ENCODE measurements around the gene ERN1. TPM values are rescaled to one million over a fixed set of nuclear protein-coding genes. Genes with fewer than 3 reads are reported as not detected.
"Not testable (repeated sequence)": the region's sequence is repeated elsewhere in the genome, so short reads cannot be mapped to it uniquely, and the experiment has no call there.

The ERN1 gene
- total RNA-seq, 2 experiments from 2014 or later: 45.3 to 47.7 TPM

GRCh38 chr17:64020056-64020766, 109.7 kb downstream of the ERN1 start, which contains the start of gene ICAM2:
TSS of gene ICAM2 (minus strand) at chr17:64020633. CDS start at chr17:64006691, 13,942 bp downstream.
- Mint-ChIP-seq H3K27me3 (no peaks in the 10 kb centered on the region), H3K4me3 (peak within 1 kb of the TSS; percentile 93), H3K9me3 (no peaks in the 10 kb centered on the region), H3K36me3 (peaks cover 2% of the 10 kb centered on the region), H3K27ac (peak within 1 kb of the TSS; percentile 98), H3K4me1 (ENCODE audit: low read depth) (peaks cover 64% of the 10 kb centered on the region)
- ChIA-PET POLR2A (interaction anchor here (0.6 to 7.5 kb wide), 20 partner anchors 8 to 1101 kb away, joined by 3 to 85 read pairs (median 4); partner anchors contain the start of genes CD79B, ERN1 and TEX2), CTCF (interaction anchor here (0.6 to 14.4 kb wide), 13 partner anchors 8 to 637 kb away, joined by 3 to 583 read pairs (median 4); partner anchors contain the start of genes ERN1 and GH1)
- DNase-seq: peak; percentile 95
- intact Hi-C loops (cut with micrococcal nuclease): loop anchor here (1.0 to 10.0 kb wide), 3 partner anchors 245 to 485 kb away; partner anchors contain the start of genes STRADA and TEX2

DNA sequence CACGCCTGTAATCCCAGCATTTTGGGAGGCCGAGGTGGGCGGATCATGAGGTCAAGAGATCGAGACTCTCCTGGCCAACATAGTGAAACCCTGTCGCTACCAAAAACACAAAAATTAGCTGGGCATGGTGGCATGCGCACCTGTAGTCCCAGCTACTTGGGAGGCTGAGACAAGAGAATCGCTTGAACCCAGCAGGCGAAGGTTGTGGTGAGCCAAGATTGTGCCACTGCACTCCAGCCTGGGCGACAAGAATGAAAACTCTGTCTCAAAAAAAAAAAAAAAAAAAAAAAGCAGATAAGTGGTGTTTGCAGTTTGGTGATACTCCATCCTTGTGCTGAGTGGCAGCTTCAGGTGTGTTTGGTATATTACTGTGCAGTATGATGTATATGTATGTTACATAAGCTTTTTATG, 110.4 kb downstream of the ERN1 start:
- Mint-ChIP-seq H3K4me3 (peak overlapping the region; percentile 93), H3K27ac (peak overlapping the region; percentile 98), H3K4me1 (ENCODE audit: low read depth) (peaks cover 64% of the 10 kb centered on the region)
- DNase-seq: peak; percentile 32
- H3K36me3 Mint-ChIP-seq, H3K9me3 Mint-ChIP-seq, H3K27me3 Mint-ChIP-seq: not testable (repeated sequence)
- ChIA-PET POLR2A (interaction anchor here (0.9 to 7.5 kb wide), 13 partner anchors 9 to 486 kb away, joined by 3 to 85 read pairs (median 5); partner anchors contain the start of genes ERN1 and TEX2), CTCF (interaction anchor here (0.7 to 14.4 kb wide), 10 partner anchors 9 to 126 kb away, joined by 4 to 583 read pairs (median 5); partner anchors contain the start of genes ERN1 and GH1)
- intact Hi-C loops (cut with micrococcal nuclease): loop anchor here (5.0 kb wide), 1 partner anchor 177 kb away; the partner anchor contains the start of gene SMARCD2

- intact Hi-C loops (cut with micrococcal nuclease): loop anchor here (5.0 kb wide), 1 partner anchor 175 kb away; the partner anchor contains the start of gene SMARCD2
- Mint-ChIP-seq H3K36me3 (peaks cover 4% of the 10 kb centered on the region), H3K27me3 (no peaks in the 10 kb centered on the region), H3K9me3 (no peaks in the 10 kb centered on the region), H3K27ac (peak overlapping the region; percentile 85), H3K4me1 (ENCODE audit: low read depth) (peaks cover 58% of the 10 kb centered on the region), H3K4me3 (peak overlapping the region; percentile 81)
- POLR2A ChIA-PET: interaction anchor here (1.1 to 2.6 kb wide), 4 partner anchors 11 to 128 kb away, joined by 3 to 17 read pairs (median 5); partner anchors contain the start of gene ERN1
- DNase-seq: no peak
- CTCF ChIA-PET: interaction anchor here (0.7 to 5.2 kb wide), 17 partner anchors 8 to 176 kb away, joined by 3 to 54 read pairs (median 6); no protein-coding TSS in a partner anchor
Measured at GRCh38 chr17:64017381-64017980, 112.5 kb downstream of the ERN1 start.

DNA sequence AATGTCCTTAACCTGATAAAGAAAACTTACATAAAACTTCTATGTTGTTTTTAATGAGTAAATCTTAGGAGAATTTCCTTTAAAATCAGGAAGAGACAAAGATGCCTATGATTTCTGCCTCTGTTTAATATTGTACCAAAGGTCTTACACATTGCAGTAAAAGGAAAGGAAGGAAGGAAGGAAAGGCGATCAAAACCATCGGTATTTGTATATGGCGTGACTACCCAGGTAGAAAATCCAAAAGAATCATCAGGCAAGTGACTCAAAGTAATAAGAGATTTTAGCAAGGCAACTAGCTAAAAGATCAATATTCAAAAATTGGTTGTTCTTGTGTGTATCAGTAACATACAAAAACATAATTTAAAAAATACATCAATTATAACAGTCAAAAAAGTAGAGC, 113.0 kb downstream of the ERN1 start:
- peak overlapping the region; percentile 85 for H3K27ac Mint-ChIP-seq
- peak overlapping the region; percentile 69 for H3K4me3 Mint-ChIP-seq
- H3K27me3 Mint-ChIP-seq: no peaks in the 10 kb centered on the region
- H3K36me3 Mint-ChIP-seq: peaks cover 4% of the 10 kb centered on the region
- intact Hi-C loops (cut with micrococcal nuclease): loop anchor here (1.0 to 5.0 kb wide), 2 partner anchors 65 to 175 kb away; partner anchors contain the start of gene SMARCD2
- ChIA-PET CTCF (interaction anchor here (0.7 to 5.2 kb wide), 19 partner anchors 8 to 177 kb away, joined by 3 to 54 read pairs (median 5); no protein-coding TSS in a partner anchor), POLR2A (interaction anchor here (1.2 to 2.6 kb wide), 4 partner anchors 9 to 129 kb away, joined by 3 to 17 read pairs (median 6); partner anchors contain the start of gene ERN1)
- peaks cover 54% of the 10 kb centered on the region for H3K4me1 Mint-ChIP-seq (ENCODE audit: low read depth)
- H3K9me3 Mint-ChIP-seq: no peaks in the 10 kb centered on the region
- DNase-seq: no peak

DNA sequence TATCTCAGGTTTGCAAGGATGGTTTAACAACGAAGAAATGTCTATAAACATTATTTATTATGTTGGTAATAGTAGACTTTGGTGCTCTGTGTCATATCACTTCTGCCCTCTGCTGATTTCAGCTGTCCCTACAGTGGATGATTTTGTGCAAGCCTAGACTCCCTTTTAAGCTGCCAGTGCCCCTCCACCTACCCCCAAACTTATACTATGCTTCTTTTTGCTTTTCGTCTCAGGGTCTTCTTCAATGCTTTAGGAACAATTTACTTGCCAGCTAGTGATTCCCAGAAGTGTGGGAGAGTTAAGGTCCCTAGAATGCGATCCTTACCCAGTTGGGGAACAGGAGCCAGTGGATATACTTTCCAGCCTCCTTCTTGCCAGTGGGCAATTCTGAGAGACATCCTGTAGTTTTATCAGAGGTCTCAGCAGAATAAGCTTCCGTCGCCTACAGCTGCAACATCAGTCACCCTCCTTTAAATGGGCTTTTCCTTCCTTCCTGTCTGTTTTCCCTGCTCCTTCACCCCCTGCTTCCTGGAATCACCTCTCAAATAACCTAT, 113.6 kb downstream of the ERN1 start:
- peaks cover 57% of the 10 kb centered on the region for H3K4me1 Mint-ChIP-seq (ENCODE audit: low read depth)

DNA sequence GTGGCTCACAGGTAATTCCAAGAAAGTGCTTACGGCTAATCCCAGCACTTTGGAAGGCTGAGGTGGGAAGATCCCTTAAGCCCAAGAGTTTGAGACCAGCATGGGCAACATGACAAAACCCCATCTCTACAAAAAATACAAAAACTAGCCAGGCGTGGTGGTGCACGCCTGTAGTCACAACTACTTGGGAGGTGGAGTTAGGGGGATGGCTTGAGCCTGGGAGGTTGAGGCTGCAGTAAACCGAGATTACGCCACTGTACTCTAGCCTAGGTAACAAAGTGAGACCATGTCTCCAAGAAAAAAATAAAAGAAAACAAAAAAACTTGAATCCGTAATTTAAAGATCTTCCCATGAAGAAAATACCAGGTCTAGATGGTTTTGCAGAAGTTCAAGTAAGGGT, 114.5 kb downstream of the ERN1 start:
- POLR2A ChIA-PET: interaction anchor here (2.6 kb wide), 1 partner anchor 115 kb away, joined by 17 read pairs; the partner anchor contains the start of gene ERN1
- Mint-ChIP-seq H3K9me3 (no peaks in the 10 kb centered on the region), H3K27me3 (no peaks in the 10 kb centered on the region), H3K4me3 (peak overlapping the region; percentile 75), H3K27ac (peak overlapping the region; percentile 85), H3K4me1 (ENCODE audit: low read depth) (peaks cover 60% of the 10 kb centered on the region), H3K36me3 (peaks cover 14% of the 10 kb centered on the region)
- no peak for DNase-seq
- intact Hi-C loops (cut with micrococcal nuclease): loop anchor here (5.0 kb wide), 1 partner anchor 173 kb away; the partner anchor contains the start of gene SMARCD2
- CTCF ChIA-PET: no interaction called here

More for the DNA sequence above, 113.6 kb downstream of the ERN1 start:
- ChIA-PET CTCF (interaction anchor here (0.9 to 5.2 kb wide), 16 partner anchors 9 to 137 kb away, joined by 3 to 54 read pairs (median 6); no protein-coding TSS in a partner anchor), POLR2A (interaction anchor here (1.2 to 2.6 kb wide), 4 partner anchors 9 to 129 kb away, joined by 3 to 17 read pairs (median 6); partner anchors contain the start of gene ERN1)
- H3K36me3 Mint-ChIP-seq: peaks cover 9% of the 10 kb centered on the region
- intact Hi-C loops (cut with micrococcal nuclease): loop anchor here (1.0 to 5.0 kb wide), 2 partner anchors 66 to 174 kb away; partner anchors contain the start of gene SMARCD2
- peak overlapping the region; percentile 85 for H3K27ac Mint-ChIP-seq
- H3K4me3 Mint-ChIP-seq: peak overlapping the region; percentile 69
- no peak for DNase-seq
- H3K9me3 Mint-ChIP-seq: no peaks in the 10 kb centered on the region
- H3K27me3 Mint-ChIP-seq: no peaks in the 10 kb centered on the region

DNA sequence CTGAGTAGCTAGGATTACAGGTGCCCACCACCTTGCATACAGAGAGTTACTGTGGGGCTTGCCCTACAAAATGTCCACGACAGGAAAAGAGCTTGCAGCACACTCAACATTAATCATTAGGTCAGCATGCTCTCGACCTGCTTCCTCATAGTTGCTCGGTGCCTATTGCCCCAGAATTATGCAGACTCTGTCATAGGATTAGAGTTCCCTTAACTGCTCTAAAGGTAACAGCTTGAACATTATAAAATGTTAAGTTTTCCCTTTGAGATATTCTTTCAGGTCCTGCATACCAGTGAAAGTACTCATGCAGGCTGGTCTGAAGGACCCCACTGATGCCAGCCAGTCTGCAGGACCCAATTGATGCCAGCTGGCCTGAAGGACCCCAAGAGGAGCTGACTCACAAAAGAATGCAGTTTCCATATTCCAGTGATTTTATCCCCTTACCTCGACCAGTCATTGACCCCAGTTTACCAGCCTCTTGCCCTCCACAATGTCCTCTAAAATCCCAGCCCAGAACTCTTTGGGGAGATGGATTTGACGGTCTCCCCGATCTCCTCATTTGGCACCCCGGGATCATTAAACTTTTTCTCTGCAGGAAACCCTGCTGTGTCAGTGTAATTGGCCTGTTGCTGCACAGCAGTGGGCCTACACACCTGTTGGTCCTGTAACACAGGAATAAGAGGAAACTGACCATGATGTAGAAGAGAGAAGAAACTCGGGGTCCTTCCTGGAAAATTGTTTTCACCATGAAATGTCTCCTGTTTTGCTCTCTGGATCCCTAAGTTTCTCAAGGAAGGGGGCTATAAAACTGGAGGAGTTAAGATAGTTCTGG, 120.2 kb downstream of the ERN1 start:
- Mint-ChIP-seq H3K4me1 (ENCODE audit: low read depth) (peaks cover 69% of the 10 kb centered on the region), H3K27ac (peak overlapping the region; percentile 49), H3K27me3 (no peaks in the 10 kb centered on the region), H3K9me3 (no peaks in the 10 kb centered on the region), H3K4me3 (no peak overlapping the region), H3K36me3 (peaks cover 16% of the 10 kb centered on the region)
- ChIA-PET POLR2A (interaction anchor here (0.6 kb wide), 1 partner anchor 14 kb away, joined by 4 read pairs; no protein-coding TSS in a partner anchor), CTCF (interaction anchor here (0.5 to 1.7 kb wide), 4 partner anchors 11 to 123 kb away, joined by 3 to 5 read pairs (median 4); partner anchors contain the start of gene ICAM2)
- intact Hi-C loops (cut with micrococcal nuclease): no loop called here
- DNase-seq: no peak

GRCh38 chr17:64008830-64009229, 121.1 kb downstream of the ERN1 start:
- ChIA-PET CTCF (interaction anchor here (1.4 kb wide), 1 partner anchor 17 kb away, joined by 5 read pairs; no protein-coding TSS in a partner anchor), POLR2A (no interaction called here)
- H3K9me3 Mint-ChIP-seq: no peaks in the 10 kb centered on the region
- intact Hi-C loops (cut with micrococcal nuclease): no loop called here
- DNase-seq: no peak
- H3K27ac Mint-ChIP-seq: peak overlapping the region; percentile 40
- H3K27me3 Mint-ChIP-seq: no peaks in the 10 kb centered on the region
- peaks cover 60% of the 10 kb centered on the region for H3K4me1 Mint-ChIP-seq (ENCODE audit: low read depth)
- no peak overlapping the region for H3K4me3 Mint-ChIP-seq
- H3K36me3 Mint-ChIP-seq: peaks cover 20% of the 10 kb centered on the region

DNA sequence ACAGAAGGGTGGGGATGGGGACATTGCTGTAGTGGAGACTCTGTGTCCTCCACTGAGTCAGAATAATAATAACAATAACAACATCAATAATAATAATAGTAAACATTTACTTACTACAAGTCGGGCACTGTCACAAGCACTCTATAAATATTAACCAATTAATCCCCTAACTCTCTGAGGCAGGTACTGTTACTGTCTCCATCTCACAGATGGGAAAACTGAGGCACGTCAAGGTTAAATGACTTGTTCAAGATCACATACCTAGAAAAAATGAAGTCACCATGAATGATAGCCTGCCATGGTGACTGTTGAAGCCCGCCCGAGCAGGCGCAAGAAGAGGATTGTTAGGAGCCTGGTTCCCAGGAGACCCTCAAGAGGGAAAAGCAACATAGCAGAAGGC, 121.6 kb downstream of the ERN1 start:
- intact Hi-C loops (cut with micrococcal nuclease): no loop called here
- CTCF ChIA-PET: interaction anchor here (1.9 kb wide), 1 partner anchor 17 kb away, joined by 8 read pairs; no protein-coding TSS in a partner anchor
- H3K9me3 Mint-ChIP-seq: no peaks in the 10 kb centered on the region
- H3K27me3 Mint-ChIP-seq: no peaks in the 10 kb centered on the region
- DNase-seq: no peak
- peaks cover 20% of the 10 kb centered on the region for H3K36me3 Mint-ChIP-seq
- H3K27ac Mint-ChIP-seq: peak overlapping the region; percentile 45
- peaks cover 57% of the 10 kb centered on the region for H3K4me1 Mint-ChIP-seq (ENCODE audit: low read depth)
- no peak overlapping the region for H3K4me3 Mint-ChIP-seq
- POLR2A ChIA-PET: no interaction called here

GRCh38 chr17:64007838-64008282, 122.1 kb downstream of the ERN1 start:
- ChIA-PET POLR2A (no interaction called here), CTCF (interaction anchor here (1.9 to 3.7 kb wide), 3 partner anchors 9 to 17 kb away, joined by 8 to 16 read pairs (median 9); no protein-coding TSS in a partner anchor)
- H3K27me3 Mint-ChIP-seq: no peaks in the 10 kb centered on the region
- peaks cover 20% of the 10 kb centered on the region for H3K36me3 Mint-ChIP-seq
- no peaks in the 10 kb centered on the region for H3K9me3 Mint-ChIP-seq
- H3K27ac Mint-ChIP-seq: peak overlapping the region; percentile 45
- intact Hi-C loops (cut with micrococcal nuclease): no loop called here
- peak; percentile 6 for DNase-seq
- peaks cover 55% of the 10 kb centered on the region for H3K4me1 Mint-ChIP-seq (ENCODE audit: low read depth)
- no peak overlapping the region for H3K4me3 Mint-ChIP-seq
